Esophagus squamous epithelium (tissue), 5 donors: ENCODE results near the gene KLK5. TPM values are rescaled to one million over a fixed set of nuclear protein-coding genes. Genes with fewer than 3 reads are reported as not detected.

Source experiments
- DNase-seq: peaks from one replicate; lab custom pipeline; 2025; lab: John Stamatoyannopoulos, UW
- H3K27ac ChIP-seq, 4 donors: fragments of 200-600 bp; sonication (generic); one replicate each; pipeline ENCODE4 v1.5.1; 2016 to 2019; ENCODE audit warnings: mild to moderate bottlenecking in 1 of 4
- H3K27me3 ChIP-seq, 4 donors: fragments of 200-600 bp; sonication (generic); 1 replicate in 3 of 4; 2 replicates in 1 of 4; pipeline versions ENCODE4 v1.5.1 to v1.6.0; 2017 to 2021; ENCODE audit warnings: antibody characterized with exemption in 1 of 4
- H3K36me3 ChIP-seq, 3 donors: fragments of 200-600 bp; sonication (generic); one replicate each; pipeline ENCODE4 v1.5.1; 2016 to 2019
- H3K4me1 ChIP-seq, 3 donors: fragments of 200-600 bp; sonication (generic); one replicate each; pipeline ENCODE4 v1.5.1; 2017 to 2019
- H3K4me3 ChIP-seq, 4 donors: fragments of 200-600 bp; sonication (generic); 1 replicate in 3 of 4; 2 replicates in 1 of 4; pipeline ENCODE4 v1.5.1; 2016 to 2019; ENCODE audit warnings: mild to moderate bottlenecking in 2 of 4, moderate library complexity in 1 of 4
- H3K9me3 ChIP-seq, 3 donors: fragments of 200-600 bp; sonication (generic); one replicate each; pipeline ENCODE4 v1.5.1; 2016 to 2019
- CTCF ChIP-seq, 6 experiments: fragments of 450-650 bp in 4 of 6; fragments of 200-600 bp in 2 of 6; sonication (generic) in 2 of 6; IDR thresholded peaks; one replicate each; pipeline ENCODE4 v1.5.1; 2016 to 2019; ENCODE audit warnings: antibody characterized with exemption in 6 of 6, mild to moderate bottlenecking in 4 of 6, moderate library complexity in 4 of 6
- POLR2A ChIP-seq, 4 donors: fragments of 450-650 bp; IDR thresholded peaks; one replicate each; pipeline ENCODE4 v1.6.1; 2017; ENCODE audit warnings: antibody characterized with exemption in 4 of 4, mild to moderate bottlenecking in 4 of 4, moderate library complexity in 3 of 4
- WGBS, 2 donors: methylation state at CpG; one replicate each; pipeline ENCODE4 v1.1.5; 2018; 5-methylcytosine and 5-hydroxymethylcytosine counted together
- intact Hi-C: fragments of 100-400 bp; cut with DNase I; formaldehyde crosslinking; loops from one replicate; pipeline ENCODE4 v1.15.0; 2022
- total RNA-seq, 4 donors: library from RNA; depleted of rRNA; stranded (reverse); fragments of >200 nt; gene quantifications; one replicate each; pipeline ENCODE4 v1.1.0, GENCODE V29; 2016
- donor health status: DM: yes; HTN: yes; CAD: no.

KLK5 gene
- total RNA-seq, 4 donors from 2014 or later: 5.9 to 84.7 (median 49.9) TPM

GRCh38 chr19:50964266-50964665, 11.4 kb upstream of the KLK5 start:
- TF ChIP-seq CTCF (IDR thresholded peaks at IDR 0.05): no peak
- TF ChIP-seq POLR2A (IDR thresholded peaks at IDR 0.05): no peak
- Histone ChIP-seq H3K27me3 (peaks cover 0 to 43% (median 0%) of the 10 kb centered on the region in 4 donors), H3K27ac (no peak overlapping the region), H3K36me3 (no peaks in the 10 kb centered on the region), H3K4me1 (peaks cover 3 to 25% (median 6%) of the 10 kb centered on the region in 3 donors), H3K9me3 (no peaks in the 10 kb centered on the region), H3K4me3 (no peak overlapping the region)
- no peak for DNase-seq
- WGBS, 2 donors: 87 to 89% methylated on average over 3 of the region's 3 CpGs
- intact Hi-C loops: no loop called here

- Histone ChIP-seq H3K36me3 (no peaks in the 10 kb centered on the region), H3K9me3 (no peaks in the 10 kb centered on the region), H3K4me1 (peaks cover 0 to 16% (median 0%) of the 10 kb centered on the region in 3 donors), H3K4me3 (no peak overlapping the region), H3K27ac (no peak overlapping the region), H3K27me3 (peaks cover 0 to 41% (median 0%) of the 10 kb centered on the region in 4 donors)
- DNase-seq: no peak
- intact Hi-C loops: no loop called here
- TF ChIP-seq POLR2A (IDR thresholded peaks at IDR 0.05): no peak
- TF ChIP-seq CTCF (IDR thresholded peaks at IDR 0.05): no peak
- WGBS, 2 donors: 45 to 94% methylated on average over 1 to 4 of the region's 6 CpGs
These were observed 10.5 kb upstream of the KLK5 start for GRCh38 chr19:50963381-50963780.

GRCh38 chr19:50962245-50962644, 9.4 kb upstream of the KLK5 start:
- intact Hi-C loops: no loop called here
- WGBS, 2 donors: 93 to 100% methylated on average over 1 of the region's 1 CpG
- Histone ChIP-seq H3K4me1 (peaks cover 0 to 15% (median 0%) of the 10 kb centered on the region in 3 donors), H3K36me3 (no peaks in the 10 kb centered on the region), H3K4me3 (no peak overlapping the region), H3K27ac (no peak overlapping the region), H3K27me3 (peaks cover 0 to 43% (median 0%) of the 10 kb centered on the region in 4 donors), H3K9me3 (no peaks in the 10 kb centered on the region)
- DNase-seq: no peak
- TF ChIP-seq POLR2A (IDR thresholded peaks at IDR 0.05) (no peak), CTCF (IDR thresholded peaks at IDR 0.05) (no peak)

- 33 to 36% methylated on average over 7 to 9 of the region's 9 CpGs for WGBS, 2 donors
- TF ChIP-seq CTCF (IDR thresholded peaks at IDR 0.05): no peak
- TF ChIP-seq POLR2A (IDR thresholded peaks at IDR 0.05): no peak
- Histone ChIP-seq H3K27me3 (peaks cover 0 to 30% (median 0%) of the 10 kb centered on the region in 4 donors), H3K36me3 (no peaks in the 10 kb centered on the region), H3K27ac (no peak overlapping the region), H3K4me3 (no peak overlapping the region), H3K9me3 (no peaks in the 10 kb centered on the region), H3K4me1 (no peaks in the 10 kb centered on the region)
- DNase-seq: no peak
- intact Hi-C loops: no loop called here
These were observed 7.1 kb upstream of the KLK5 start for GRCh38 chr19:50959731-50960500.

GRCh38 chr19:50957587-50957986, 4.7 kb upstream of the KLK5 start:
- intact Hi-C loops: no loop called here
- Histone ChIP-seq H3K36me3 (no peaks in the 10 kb centered on the region), H3K27ac (no peak overlapping the region), H3K27me3 (peaks cover 0 to 33% (median 0%) of the 10 kb centered on the region in 4 donors), H3K9me3 (no peaks in the 10 kb centered on the region), H3K4me3 (no peak overlapping the region), H3K4me1 (peaks cover 0 to 6% (median 0%) of the 10 kb centered on the region in 3 donors)
- DNase-seq: no peak
- TF ChIP-seq CTCF (IDR thresholded peaks at IDR 0.05): no peak
- TF ChIP-seq POLR2A (IDR thresholded peaks at IDR 0.05): no peak
- WGBS, 2 donors: 72 to 75% methylated on average over 8 of the region's 8 CpGs
